NCI-H1417 treated with DMSO at 0.1 percent for 48 hours (cell line): ENCODE measurements around the gene MRRF.
A peak's percentile ranks its signal among the peaks of the same experiment; 100 is the strongest.

ENCODE experiments used
- DNase-seq: peaks from one replicate; lab custom pipeline; 2025; lab: John Stamatoyannopoulos, UW

The MRRF gene, protein sequence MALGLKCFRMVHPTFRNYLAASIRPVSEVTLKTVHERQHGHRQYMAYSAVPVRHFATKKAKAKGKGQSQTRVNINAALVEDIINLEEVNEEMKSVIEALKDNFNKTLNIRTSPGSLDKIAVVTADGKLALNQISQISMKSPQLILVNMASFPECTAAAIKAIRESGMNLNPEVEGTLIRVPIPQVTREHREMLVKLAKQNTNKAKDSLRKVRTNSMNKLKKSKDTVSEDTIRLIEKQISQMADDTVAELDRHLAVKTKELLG

DNA sequence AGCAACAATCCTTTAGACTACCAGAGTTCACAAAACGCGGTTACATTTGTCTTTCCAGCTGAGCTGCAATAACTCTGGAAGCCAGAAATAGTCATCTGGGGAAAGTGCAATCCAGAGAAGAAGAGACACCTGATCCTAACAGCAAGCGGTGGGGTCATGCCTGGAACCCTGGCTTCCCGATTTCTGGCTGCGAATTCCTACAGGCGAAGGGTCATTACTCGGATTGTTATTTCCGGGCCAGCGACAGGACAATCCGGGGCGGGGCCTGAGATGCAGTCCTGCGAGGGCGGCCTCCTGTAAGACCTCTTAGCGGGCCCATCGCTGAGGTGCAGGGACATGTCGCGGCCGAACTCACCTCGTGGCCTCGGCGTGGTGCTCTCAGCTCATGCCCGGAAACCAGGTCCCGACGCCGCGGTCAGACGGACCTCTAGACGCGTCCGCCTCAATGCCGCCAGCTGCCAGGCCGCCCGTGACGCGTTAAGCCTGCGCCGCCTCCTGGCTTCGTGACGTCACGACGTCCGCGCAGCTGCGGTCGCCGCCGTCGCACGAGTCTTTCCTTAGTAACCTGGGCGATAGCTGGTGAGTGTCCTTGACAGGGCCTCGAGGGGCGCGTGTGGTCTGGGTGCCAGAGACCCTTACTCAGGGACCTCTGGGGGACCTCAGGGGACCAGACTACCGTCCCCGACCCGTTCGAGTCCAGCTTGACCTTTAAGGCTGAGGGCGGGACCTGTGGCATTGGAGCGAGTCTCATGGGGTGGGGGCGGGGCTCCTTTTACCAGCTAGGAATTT, at the start of gene MRRF, which contains the start of gene RBM18:
MRRF (plus strand) TSS at position 523 of the 789 bp plus-strand sequence. CDS start 6,010 bp downstream, outside the sequence.
RBM18 (minus strand) TSS at position 481 of the 789 bp plus-strand sequence. CDS start 3,348 bp downstream, outside the sequence.
- DNase-seq = peak; percentile 52

DNA sequence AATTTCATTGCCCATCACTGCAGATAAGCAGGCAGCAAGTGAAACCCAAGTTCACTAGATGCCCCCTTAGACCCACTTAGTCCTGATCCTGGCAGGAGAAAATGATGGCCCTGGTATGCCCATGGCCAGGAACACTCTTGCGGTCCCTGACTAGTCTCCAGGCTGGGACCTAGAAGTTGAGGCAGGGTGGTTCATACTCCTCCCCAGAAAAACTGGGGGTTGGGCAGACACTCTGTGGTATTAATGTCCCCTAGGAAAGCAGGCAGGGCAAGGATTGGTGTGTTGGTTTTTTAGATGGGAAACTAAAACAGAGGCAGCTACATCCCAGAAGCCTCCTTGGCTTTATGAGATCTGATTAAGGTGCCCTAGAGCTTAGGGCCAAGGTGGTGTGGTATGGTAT, 49.0 kb upstream of the MRRF start:
- DNase-seq = no peak

DNA sequence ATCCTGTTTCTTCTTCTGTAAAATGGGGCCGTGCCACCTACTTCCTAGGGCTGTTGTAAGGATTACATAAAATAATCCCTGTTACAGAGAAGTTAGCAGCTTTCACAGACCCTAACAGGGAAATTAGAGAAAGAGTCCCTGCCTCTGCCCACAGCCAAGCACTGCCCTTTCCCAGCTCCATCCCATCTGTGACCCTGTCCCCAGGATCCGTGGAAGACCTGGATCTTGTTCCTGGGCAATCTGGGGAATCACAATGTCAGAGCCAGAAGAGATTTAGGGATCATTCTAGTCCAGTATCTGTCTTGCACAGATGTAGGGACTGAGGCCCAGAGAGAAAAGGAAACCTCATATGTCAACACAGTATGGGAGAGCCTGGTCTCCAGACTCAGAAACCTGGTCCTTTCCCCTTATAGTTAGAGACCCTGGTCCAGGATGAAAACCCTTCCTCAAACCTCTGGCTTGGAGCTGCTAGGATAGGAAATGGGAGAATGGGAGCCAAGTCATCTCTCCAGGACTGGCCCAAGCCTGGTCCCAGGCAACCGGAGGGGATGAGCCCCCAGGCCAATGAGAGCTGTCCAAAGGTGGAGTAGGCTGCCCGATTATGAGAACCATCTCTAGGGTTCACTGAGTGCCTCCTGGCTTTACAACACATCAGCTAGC, 48.4 kb upstream of the MRRF start:
- DNase-seq = no peak

DNA sequence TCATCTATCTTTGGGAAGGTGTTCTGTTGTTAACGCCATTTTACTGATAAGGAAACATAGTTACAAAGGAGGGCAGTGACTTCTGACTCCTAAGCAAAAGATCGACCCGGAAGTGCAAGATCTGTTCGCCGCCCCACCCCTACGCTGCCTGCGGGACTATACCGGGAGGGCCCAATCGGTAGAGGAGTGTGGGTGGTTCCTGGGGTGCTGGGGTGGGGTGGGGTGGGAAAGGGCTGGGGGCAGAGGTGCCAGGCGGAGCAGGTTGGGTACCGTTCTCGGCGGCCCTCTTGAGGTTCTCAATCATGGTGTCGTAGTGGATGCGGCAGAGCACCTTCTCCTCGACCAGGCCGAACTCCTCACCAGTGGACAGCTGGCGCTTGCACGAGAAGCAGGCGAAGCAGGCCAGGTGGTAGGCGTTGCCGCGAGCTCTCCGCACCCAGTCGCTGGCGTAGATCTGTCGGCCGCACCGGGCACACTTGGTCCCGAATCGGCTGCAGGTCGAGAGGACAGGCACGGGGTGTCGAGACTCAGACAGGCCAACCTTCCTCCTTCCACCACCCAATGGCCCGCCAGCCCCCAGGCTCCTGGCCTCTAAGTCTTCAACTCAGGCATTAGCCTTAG, 47.8 kb upstream of the MRRF start:
- DNase-seq = no peak

DNA sequence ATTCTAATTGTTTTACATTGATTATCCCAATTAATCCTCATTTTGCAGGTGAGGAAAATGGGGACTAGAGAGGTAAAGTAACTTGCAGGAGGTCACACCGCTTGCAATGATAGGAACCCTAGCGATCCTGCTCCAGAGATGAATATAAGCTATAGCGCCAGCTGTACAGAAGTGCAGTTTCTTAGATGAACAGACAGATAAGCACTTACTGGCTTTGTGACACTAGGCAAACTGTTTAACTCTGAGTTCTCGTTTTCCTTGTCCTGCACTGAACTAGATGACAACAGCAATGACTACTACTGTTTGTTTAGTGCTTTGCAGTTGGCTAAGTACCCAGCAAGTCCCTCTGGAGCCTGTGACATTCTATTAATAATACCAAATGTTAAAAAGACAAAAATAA, 47.0 kb upstream of the MRRF start:
- DNase-seq = no peak

DNA sequence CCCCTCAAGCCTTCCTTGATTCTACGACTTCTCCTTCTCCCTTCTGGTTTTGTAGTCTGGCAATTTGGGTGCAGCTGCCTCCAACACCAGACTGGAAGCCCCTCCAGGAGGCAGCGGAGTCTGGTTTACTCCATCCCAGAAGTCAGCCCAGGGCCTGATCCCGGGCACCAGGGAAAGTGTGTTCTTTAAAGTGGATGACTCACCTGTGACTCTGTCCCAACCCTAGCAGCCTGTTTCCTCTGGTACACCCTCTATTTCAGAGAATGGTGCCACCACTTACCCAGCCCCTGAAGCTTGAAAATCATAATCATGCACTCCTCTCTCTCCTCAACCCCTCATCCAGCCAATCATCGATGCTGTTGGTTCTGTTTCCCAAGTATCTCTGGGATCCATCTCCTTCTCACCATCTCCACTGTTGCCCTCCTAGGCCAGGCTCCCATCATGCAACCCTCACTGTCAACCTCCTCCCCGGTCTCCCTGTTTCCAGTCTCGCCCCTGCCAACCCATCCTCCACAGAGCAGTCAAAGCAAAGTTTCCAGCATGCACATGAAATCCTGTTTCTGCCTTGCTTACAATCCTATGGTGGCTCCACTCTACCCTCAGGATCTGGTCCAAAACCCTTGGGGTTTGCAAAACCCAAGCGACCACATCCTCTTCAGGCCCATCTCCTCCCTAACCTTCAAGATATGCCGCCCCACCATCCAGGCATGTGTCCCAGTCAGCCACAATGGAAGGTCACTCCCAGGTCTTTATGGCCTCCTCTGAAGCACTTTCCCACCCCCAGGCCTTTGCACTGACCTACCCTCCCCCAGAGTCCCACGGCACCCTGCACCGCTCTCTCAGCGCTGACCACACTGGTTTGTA, 46.4 kb upstream of the MRRF start:
- DNase-seq = no peak

DNA sequence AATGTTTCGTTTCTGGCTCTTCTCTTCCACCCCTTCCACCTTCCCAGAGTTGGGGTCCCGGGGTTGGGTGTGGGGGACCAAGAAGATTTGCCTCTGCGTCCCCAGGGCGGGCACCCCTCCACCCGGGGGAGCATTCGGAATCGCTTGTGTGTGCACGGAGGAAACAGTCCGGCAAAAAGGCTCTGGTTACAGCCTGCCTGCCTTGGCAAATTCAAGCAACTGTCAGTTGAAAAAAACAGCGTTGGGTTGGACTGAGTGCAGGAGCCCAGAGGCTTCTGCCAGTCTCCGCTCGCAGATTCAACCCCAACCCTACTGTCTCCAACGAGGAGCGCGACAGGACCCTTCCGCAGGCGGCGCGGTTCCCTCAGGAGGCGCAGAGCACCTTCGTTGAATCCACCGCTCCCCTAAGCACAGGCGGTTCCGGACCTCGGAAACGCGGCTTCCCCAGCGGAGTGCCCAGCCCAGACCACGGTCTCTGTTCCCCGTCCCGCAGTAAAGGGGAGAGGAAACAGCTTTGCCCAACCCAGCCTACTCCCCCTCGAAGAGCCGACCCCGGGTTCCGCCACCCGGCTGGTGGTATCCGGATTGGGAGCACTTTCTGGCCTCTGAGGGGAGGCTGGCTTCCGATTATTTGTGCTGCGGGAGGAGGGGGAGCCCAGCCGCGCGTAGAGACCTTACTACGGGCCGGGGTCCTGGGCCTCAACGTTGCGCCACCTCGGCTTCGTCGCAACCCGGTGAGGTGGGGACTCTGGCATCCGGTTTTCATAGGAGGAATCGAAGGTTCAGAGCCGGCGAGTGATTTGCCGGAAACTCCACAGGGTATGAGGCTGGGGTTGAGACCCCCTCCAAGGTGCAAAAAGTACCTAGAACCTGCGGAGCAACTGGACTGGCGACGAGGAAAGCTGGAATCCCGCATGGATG, 45.5 kb upstream of the MRRF start:
- no peak for DNase-seq

DNA sequence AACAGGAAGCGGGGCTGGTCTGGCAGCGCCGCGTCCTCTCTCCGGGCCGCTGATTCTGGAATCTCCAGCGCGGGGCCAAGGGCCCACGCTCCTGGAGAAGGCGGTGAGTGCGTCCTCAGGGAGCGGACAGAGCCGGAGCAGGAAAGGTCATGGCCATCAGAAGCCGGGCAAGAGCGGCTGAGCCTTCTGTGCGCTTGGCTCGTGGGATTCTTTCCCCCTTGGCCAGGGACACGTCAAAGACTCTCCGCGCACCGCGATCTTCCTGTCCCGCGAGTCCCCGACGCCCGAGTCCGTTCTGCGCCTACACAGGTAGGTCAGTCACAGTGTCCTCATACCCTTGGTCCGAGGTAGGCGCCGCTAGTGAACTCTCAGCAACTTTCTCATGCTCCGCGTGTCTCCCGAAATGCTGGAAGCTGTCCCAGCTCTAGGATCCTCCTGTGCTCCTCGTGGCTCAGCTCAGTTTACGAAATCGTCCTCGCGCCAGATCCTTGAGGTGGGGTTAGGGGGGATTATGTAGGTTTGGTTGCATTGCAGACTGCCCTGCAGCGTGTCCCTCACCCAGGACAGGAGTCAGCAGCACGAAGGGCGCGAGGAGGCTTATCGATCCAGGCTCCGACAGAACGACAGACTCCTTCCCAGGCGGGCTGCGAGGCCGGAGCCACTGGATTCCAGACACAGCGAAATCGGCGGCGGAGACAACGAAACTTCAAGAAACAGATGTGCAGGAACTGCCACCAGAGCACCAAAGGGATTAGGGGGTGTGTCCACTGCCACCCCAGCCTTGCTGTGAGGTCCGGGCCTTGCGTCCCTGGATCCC, 44.6 kb upstream of the MRRF start:
- no peak for DNase-seq

DNA sequence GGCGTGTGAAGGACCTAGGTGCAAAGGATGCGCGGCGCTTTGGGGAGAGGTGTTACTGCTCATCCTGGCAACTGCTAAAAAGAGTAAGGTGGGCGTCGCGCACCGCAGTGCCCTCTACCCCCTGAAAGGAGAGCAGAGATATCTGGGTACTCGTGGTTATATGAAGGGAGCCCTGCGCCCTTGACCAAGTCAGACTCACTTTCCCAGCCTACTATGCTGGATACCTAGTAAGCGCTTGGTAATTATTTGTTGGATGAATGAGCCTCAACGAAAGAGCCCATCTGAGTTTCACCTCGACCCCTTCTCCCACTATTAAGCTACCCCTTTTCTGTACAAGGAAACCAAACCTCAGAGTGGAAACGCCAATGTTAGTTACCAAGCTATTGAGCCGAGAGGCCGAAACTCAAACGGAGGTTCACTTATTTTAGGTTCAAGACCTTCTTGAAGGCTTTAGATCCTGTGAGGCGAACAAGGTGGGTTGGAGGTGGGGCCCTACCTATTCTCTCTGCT, 44.0 kb upstream of the MRRF start:
- DNase-seq = no peak

DNA sequence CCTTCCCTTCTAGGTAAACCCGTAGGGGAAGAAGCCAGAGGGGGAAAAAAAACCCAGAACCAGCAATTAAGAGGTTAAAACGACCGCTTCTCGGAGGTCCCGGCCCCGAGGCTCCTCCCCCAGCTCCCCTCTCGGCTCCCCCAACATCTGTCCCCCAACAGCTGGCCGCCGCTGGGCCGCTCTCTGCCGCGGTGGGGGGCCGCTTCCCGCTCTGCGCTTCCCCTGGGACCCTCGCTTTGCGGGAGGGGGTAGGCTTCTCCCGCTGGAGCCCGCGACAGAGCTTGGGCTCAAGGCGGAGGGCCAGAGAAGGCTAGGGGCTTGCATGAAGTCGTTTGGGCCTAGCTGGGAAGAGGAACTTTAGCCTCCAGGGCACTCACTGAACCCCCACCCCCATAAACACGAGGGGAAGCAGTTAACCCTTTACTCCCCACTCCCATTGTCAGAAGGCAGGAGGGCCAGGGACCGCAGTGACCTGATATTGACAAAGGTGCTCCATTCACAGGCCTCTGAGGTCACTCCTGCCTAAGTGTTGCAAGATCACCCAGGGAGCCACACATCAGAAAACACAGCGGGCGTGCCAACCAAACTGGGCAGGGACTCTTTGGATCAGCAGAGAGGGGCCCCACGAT, 43.4 kb upstream of the MRRF start:
- DNase-seq = no peak

DNA sequence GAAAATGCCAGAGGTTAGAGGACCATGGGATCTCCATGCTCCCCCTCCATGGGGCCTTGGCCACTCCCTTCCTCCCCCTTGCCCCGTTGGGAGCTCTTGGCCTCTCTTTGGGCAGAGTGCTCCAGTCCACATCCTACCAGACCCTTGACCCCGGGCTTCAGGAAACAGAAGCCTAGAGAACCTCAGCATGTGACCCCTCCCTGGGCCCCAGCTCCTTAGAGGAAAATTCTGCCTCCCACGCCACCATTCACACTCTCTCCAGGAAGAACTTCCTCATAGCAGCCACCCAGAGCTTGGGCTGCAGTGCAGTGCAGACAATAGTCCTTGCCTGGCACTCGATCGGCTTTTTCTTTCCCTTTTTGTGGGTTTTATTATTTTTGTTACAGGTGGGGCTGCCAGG, 41.9 kb upstream of the MRRF start:
- no peak for DNase-seq

DNA sequence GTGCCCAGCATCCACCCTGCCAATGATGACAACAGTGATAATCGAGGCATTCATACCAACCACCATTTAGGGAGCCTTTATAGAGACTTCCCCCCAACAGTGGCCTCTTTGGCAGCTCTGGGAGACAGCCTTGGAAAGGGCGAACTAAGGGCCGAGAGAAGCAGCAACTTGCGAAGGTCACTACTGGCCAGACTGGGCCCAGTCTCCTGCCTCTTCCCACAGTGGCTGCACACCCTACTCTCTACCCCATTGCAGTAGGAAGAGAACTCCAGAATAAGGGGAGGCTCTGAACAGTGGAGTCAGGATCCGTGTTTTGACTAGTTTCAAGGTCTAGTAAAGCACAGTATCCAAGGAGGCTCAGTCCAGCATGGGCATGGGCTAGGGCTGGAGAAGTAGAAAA, 41.2 kb upstream of the MRRF start:
- no peak for DNase-seq

DNA sequence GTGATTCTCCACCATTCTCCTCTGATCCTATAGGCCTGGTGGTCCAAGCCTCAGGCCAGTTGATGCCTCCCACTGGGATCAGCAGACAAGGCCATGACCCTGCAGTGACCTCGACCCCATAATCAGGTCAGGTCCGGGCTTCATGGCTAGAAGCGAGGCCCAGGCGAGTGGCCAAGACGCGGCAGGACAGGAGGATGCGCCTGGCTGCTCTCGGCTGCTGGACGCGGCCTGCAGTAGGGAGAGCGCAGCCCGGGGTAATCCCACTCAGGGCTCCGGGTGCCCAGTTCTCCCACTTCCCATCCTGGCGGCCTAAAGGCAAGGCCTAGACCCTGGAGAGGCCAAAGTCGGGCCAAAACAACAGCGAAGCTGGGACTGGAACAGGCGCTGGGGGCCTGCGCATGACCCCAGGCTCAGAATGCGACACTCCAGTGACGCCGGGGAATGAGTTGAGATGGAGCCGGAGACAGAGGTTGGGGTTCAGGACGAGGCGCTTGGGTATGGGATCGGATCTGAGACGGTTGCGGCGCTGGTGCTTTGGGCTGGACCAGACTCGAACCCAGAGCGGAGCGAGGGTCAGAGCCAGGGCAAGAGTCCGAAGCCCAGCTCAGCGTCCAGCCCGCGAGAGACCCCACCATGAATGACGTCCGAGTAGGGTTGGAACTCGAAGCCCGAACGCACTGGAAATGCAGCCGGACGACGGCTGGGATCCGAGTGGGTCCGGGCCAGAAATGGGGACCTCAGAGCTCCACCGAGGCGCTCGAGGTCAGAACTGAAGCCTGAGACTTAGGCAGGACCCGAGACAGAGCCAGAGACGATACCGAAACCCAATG, 39.2 kb upstream of the MRRF start:
- DNase-seq = no peak

DNA sequence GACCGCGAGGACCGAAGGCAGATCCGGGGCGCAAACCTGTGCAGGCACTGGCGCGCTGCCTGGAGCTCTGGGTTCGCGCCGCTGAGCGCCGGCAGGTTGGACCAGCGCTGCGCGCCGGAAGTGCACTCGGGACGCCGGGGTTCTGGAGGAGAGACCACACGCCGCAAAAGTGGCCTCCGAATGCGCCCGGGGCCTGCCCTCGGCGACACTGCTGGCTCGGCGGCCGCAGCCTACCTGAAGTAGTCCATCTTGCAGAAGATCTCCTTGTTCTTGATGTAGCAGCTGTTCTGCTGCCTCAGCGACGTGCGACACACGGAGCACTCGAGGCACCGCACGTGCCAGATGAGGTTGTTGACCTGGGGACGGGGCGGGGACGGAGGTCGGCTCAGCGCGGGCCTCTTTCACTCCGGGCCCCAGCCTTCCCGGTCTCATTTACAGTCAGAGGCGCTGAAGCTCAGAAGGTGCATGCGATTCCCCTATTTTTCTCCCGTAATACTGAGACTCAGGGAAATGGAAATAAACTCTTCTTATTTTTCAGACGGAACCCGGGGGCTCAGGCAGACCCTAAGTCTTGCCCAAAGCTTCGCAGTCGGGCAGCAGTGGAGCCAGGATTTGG, 38.4 kb upstream of the MRRF start:
- no peak for DNase-seq

DNA sequence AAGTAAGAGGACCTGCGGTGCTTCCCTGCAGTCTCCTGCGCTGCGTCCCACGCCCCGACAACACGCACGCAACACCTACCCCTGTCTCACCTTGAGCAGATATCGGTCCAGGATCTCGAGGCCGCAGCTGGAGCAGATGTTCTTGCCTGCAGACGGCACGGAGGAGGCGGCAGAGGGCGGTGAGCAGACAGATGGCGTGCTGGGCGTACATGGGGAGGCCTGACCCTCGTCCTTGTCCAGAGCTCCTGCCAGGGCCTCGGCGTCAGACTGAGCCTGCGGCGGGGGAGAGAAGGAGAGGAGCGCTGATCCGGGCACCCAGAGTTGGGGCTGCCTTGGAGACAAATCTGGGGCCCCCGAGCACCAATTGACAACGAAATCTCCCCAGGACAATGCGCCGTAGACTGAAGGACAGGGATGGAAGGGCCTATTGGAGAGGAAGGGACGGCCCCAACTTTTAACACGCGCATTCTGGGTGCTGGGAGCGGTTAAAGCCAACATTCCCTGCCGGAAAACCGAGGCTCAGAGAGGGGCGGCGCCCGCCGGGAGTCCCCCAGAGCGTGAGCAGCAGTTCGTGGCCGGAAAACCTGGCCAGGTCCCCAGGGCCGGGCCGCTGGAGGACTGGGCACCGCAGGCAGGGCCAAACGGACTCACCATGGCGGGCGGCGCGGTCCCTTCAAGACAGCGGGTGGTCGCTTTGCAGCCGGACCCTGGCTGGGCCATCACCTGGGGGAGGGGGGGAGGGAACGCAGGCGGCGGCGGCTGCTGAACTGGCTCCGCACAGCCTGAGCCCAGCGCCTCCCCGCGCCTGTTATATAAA, 37.7 kb upstream of the MRRF start:
- DNase-seq = no peak

DNA sequence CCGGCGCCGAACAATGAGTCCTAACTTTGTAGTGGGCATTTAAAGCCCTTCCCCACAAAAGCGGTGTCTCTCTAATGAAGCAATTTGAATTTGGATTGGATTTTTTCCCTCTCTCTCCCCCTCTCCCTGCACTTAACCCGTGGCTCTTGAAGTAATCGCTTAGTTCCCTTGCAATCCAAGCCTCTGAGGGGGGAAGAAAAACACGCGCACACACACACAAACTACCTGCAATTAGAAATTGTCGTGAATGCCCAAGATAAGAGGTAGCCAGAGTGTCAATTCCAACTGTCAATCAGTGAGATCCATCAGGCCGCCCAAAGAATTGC, 37.1 kb upstream of the MRRF start:
- DNase-seq = no peak

DNA sequence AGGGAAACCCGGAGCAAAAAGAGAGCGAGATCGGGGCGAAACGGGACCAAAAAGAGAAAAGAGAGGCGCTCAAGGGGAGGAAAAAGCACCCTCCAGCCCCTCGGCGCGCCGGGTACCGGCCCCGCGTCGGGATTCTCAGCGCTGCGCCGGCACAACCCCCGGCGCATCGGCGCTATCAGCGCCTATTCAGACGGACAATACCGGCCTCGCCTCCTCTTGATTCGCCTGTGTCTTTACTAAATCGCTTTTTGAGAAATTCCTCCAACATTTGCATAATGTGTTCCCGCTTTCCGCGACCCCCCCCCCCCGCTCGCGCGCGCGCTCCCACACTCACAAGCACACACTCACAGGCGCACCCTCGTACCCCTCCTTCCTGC, 36.5 kb upstream of the MRRF start:
- no peak for DNase-seq
